Trophoblast cell (in vitro differentiated cells and primary cell): ENCODE measurements around the gene KCNMA1.

ENCODE experiments used
- DNase-seq, 2 donors: peaks; one replicate each; pipeline ENCODE4 v3.0.0-alpha.2; 2016
- H2AFZ ChIP-seq: 2 replicates; pipeline ENCODE4 v1.6.1; 2013; ENCODE audit warnings: low read length, moderate library complexity, mild to moderate bottlenecking; ENCODE audit not compliant: insufficient read depth, poor library complexity
- H2AK5ac ChIP-seq: 2 replicates; pipeline ENCODE4 v1.6.1; 2013; ENCODE audit warnings: mild to moderate bottlenecking, low read length
- H2BK120ac ChIP-seq: 2 replicates; pipeline ENCODE4 v1.6.1; 2013; ENCODE audit warnings: low read length, mild to moderate bottlenecking, moderate library complexity; ENCODE audit not compliant: insufficient read depth, poor library complexity
- H2BK12ac ChIP-seq: 2 replicates; pipeline ENCODE4 v1.6.1; 2013; ENCODE audit warnings: mild to moderate bottlenecking, low read length, moderate library complexity
- H2BK5ac ChIP-seq: 2 replicates; pipeline ENCODE4 v1.6.1; 2013; ENCODE audit warnings: low read length, low read depth, moderate library complexity, mild to moderate bottlenecking; ENCODE audit not compliant: poor library complexity
- H3K14ac ChIP-seq: 2 replicates; pipeline ENCODE4 v1.6.1; 2013; ENCODE audit warnings: mild to moderate bottlenecking, low read length
- H3K18ac ChIP-seq: 2 replicates; pipeline ENCODE4 v1.6.1; 2013; ENCODE audit warnings: mild to moderate bottlenecking, low read length
- H3K23ac ChIP-seq: 2 replicates; pipeline ENCODE4 v1.6.1; 2013; ENCODE audit warnings: low read length
- H3K27ac ChIP-seq: 2 replicates; pipeline ENCODE4 v1.5.1; 2013; ENCODE audit warnings: low read depth, mild to moderate bottlenecking, inconsistent platforms, low read length, moderate library complexity
- H3K27me3 ChIP-seq: 2 replicates; pipeline ENCODE4 v1.6.1; 2013; ENCODE audit warnings: inconsistent platforms, mild to moderate bottlenecking, low read length, moderate library complexity; ENCODE audit not compliant: insufficient read depth
- H3K36me3 ChIP-seq, 2 experiments: 1 replicate in 1 of 2; 2 replicates in 1 of 2; pipeline ENCODE4 v1.6.1; 2013; ENCODE audit warnings: low read length in 2 of 2, mild to moderate bottlenecking in 2 of 2, moderate library complexity in 1 of 2; ENCODE audit not compliant: insufficient read depth in 2 of 2, control insufficient read depth in 1 of 2
- H3K4ac ChIP-seq: 2 replicates; pipeline ENCODE4 v1.6.1; 2013; ENCODE audit warnings: low read depth, mild to moderate bottlenecking, low read length, moderate library complexity
- H3K4me1 ChIP-seq, 2 experiments: 1 replicate in 1 of 2; 2 replicates in 1 of 2; pipeline ENCODE4 v1.6.1; 2013; ENCODE audit warnings: low read length in 2 of 2, mild to moderate bottlenecking in 2 of 2, moderate library complexity in 1 of 2; ENCODE audit not compliant: insufficient read depth in 2 of 2, control insufficient read depth in 1 of 2
- H3K4me2 ChIP-seq: 2 replicates; pipeline ENCODE4 v1.6.1; 2013; ENCODE audit warnings: inconsistent platforms, mild to moderate bottlenecking, low read length, moderate library complexity
- H3K4me3 ChIP-seq: 2 replicates; pipeline ENCODE4 v1.5.1; 2013; ENCODE audit warnings: mild to moderate bottlenecking, low read depth, low read length, inconsistent platforms
- H3K79me1 ChIP-seq: one replicate; pipeline ENCODE4 v1.6.1; 2013; ENCODE audit warnings: low read length
- H3K79me2 ChIP-seq: 2 replicates; pipeline ENCODE4 v1.6.1; 2013; ENCODE audit warnings: low read length, mild to moderate bottlenecking; ENCODE audit not compliant: control insufficient read depth, insufficient read depth, poor library complexity
- H3K9ac ChIP-seq: 2 replicates; pipeline ENCODE4 v1.6.1; 2013; ENCODE audit warnings: mild to moderate bottlenecking, low read length
- H3K9me3 ChIP-seq: 2 replicates; pipeline ENCODE4 v1.6.1; 2013; ENCODE audit warnings: low read depth, mild to moderate bottlenecking, control low read depth, inconsistent platforms, low read length; ENCODE audit not compliant: insufficient read depth
- H4K12ac ChIP-seq: 2 replicates; pipeline ENCODE4 v1.6.1; 2013; ENCODE audit warnings: low read depth, mild to moderate bottlenecking, low read length, moderate library complexity
- H4K8ac ChIP-seq: 2 replicates; pipeline ENCODE4 v1.6.1; 2013; ENCODE audit warnings: low read depth, mild to moderate bottlenecking, low read length, moderate library complexity
- H4K91ac ChIP-seq: one replicate; pipeline ENCODE4 v1.6.1; 2013; ENCODE audit warnings: low read depth, mild to moderate bottlenecking, low read length, moderate library complexity
- WGBS: extraction: QIAGEN DNeasy Blood & Tissue Kit; methylation state at CpG from one replicate; pipeline ENCODE4 v1.1.7; 2013; ENCODE audit warnings: missing lambda C conversion rate; ENCODE audit not compliant: insufficient read length, insufficient coverage; ENCODE audit errors: extremely low coverage; 5-methylcytosine and 5-hydroxymethylcytosine counted together

KCNMA1 gene

GRCh38 chr10:77176232-77176631, 461.4 kb downstream of the KCNMA1 start:
- Histone ChIP-seq H3K23ac (no peak overlapping the region), H3K4ac (peak overlapping the region; percentile 6), H2AFZ (no peak overlapping the region), H3K18ac (no peak overlapping the region), H3K9ac (no peak overlapping the region), H4K91ac (peak overlapping the region; percentile 40), H4K12ac (no peak overlapping the region), H3K4me2 (no peak overlapping the region), H4K8ac (no peak overlapping the region), H3K4me1 (peaks cover 3 to 10% of the 10 kb centered on the region in 2 experiments), H3K79me1 (peaks cover 22% of the 10 kb centered on the region), H2BK120ac (peak overlapping the region; percentile 29), H3K14ac (peak overlapping the region; percentile 12), H2BK12ac (peak overlapping the region; percentile 56), H3K4me3 (no peak overlapping the region), H2BK5ac (no peak overlapping the region), H3K9me3 (no peaks in the 10 kb centered on the region), H3K36me3 (peaks cover 0 to 2% of the 10 kb centered on the region in 2 experiments), H3K79me2 (no peaks in the 10 kb centered on the region), H3K27me3 (no peaks in the 10 kb centered on the region), H2AK5ac (peak overlapping the region; percentile 33), H3K27ac (no peak overlapping the region)
- no peak for DNase-seq
- no CpG with 5 or more reads among the region's 3 CpGs for WGBS

GRCh38 chr10:77175631-77176222, 461.9 kb downstream of the KCNMA1 start:
- H2AK5ac ChIP-seq, result no peak overlapping the region
- H2BK5ac ChIP-seq, result no peak overlapping the region
- H3K4me2 ChIP-seq, result no peak overlapping the region
- no peak overlapping the region for H3K4me3 ChIP-seq
- peak overlapping the region; percentile 58 for H2BK12ac ChIP-seq
- no peak overlapping the region for H3K9ac ChIP-seq
- H3K9me3 ChIP-seq, result no peaks in the 10 kb centered on the region
- H3K79me2 ChIP-seq, result no peaks in the 10 kb centered on the region
- H3K4me1 ChIP-seq, result peaks cover 0 to 7% of the 10 kb centered on the region in 2 experiments
- no peak overlapping the region for H3K27ac ChIP-seq
- no peak overlapping the region for H3K4ac ChIP-seq
- no peak overlapping the region for H2AFZ ChIP-seq
- peaks cover 0 to 2% of the 10 kb centered on the region in 2 experiments for H3K36me3 ChIP-seq
- no peak overlapping the region for H3K23ac ChIP-seq
- WGBS, result no CpG with 5 or more reads among the region's 2 CpGs
- H3K79me1 ChIP-seq, result peaks cover 19% of the 10 kb centered on the region
- H4K12ac ChIP-seq, result no peak overlapping the region
- peak overlapping the region; percentile 32 for H3K14ac ChIP-seq
- DNase-seq, result no peak
- peak overlapping the region; percentile 13 for H3K18ac ChIP-seq
- peak overlapping the region; percentile 40 for H4K91ac ChIP-seq
- peak overlapping the region; percentile 29 for H2BK120ac ChIP-seq
- H4K8ac ChIP-seq, result peak overlapping the region; percentile 12
- H3K27me3 ChIP-seq, result no peaks in the 10 kb centered on the region

- no peaks in the 10 kb centered on the region for H3K9me3 ChIP-seq
- peak overlapping the region; percentile 35 for H3K27ac ChIP-seq
- H3K79me1 ChIP-seq, result peaks cover 13% of the 10 kb centered on the region
- peak overlapping the region; percentile 70 for H2BK12ac ChIP-seq
- peak overlapping the region; percentile 29 for H2BK5ac ChIP-seq
- H3K4me1 ChIP-seq, result no peaks in the 10 kb centered on the region
- peak overlapping the region; percentile 24 for H3K9ac ChIP-seq
- peak; percentile 75 to 91 for DNase-seq
- H3K14ac ChIP-seq, result no peak overlapping the region
- no peak overlapping the region for H3K18ac ChIP-seq
- peak overlapping the region; percentile 48 for H2BK120ac ChIP-seq
- no peak overlapping the region for H3K23ac ChIP-seq
- no peaks in the 10 kb centered on the region for H3K79me2 ChIP-seq
- H3K27me3 ChIP-seq, result no peaks in the 10 kb centered on the region
- peak overlapping the region; percentile 19 for H3K4ac ChIP-seq
- H4K8ac ChIP-seq, result no peak overlapping the region
- no CpG with 5 or more reads among the region's 4 CpGs for WGBS
- no peaks in the 10 kb centered on the region for H3K36me3 ChIP-seq
- H3K4me2 ChIP-seq, result no peak overlapping the region
- H2AFZ ChIP-seq, result no peak overlapping the region
- no peak overlapping the region for H3K4me3 ChIP-seq
- no peak overlapping the region for H4K12ac ChIP-seq
- peak overlapping the region; percentile 71 for H4K91ac ChIP-seq
- peak overlapping the region; percentile 22 for H2AK5ac ChIP-seq
Measured at GRCh38 chr10:77173615-77174461, 463.8 kb downstream of the KCNMA1 start.

- Histone ChIP-seq H3K9ac (no peak overlapping the region), H3K79me1 (peaks cover 13% of the 10 kb centered on the region), H3K27me3 (no peaks in the 10 kb centered on the region), H4K8ac (no peak overlapping the region), H3K4me3 (no peak overlapping the region), H3K36me3 (no peaks in the 10 kb centered on the region), H2BK12ac (peak overlapping the region; percentile 17), H3K27ac (no peak overlapping the region), H3K4me2 (no peak overlapping the region), H3K9me3 (no peaks in the 10 kb centered on the region), H2BK120ac (no peak overlapping the region), H4K12ac (no peak overlapping the region), H4K91ac (no peak overlapping the region), H3K14ac (no peak overlapping the region), H2AK5ac (no peak overlapping the region), H2AFZ (no peak overlapping the region), H3K23ac (no peak overlapping the region), H3K4me1 (no peaks in the 10 kb centered on the region), H3K79me2 (no peaks in the 10 kb centered on the region), H3K4ac (no peak overlapping the region), H3K18ac (no peak overlapping the region), H2BK5ac (no peak overlapping the region)
- no peak for DNase-seq
- WGBS, result no CpG with 5 or more reads among the region's 4 CpGs
Measured at GRCh38 chr10:77172086-77172485, 465.5 kb downstream of the KCNMA1 start.
